Activated T-cell treated with anti-CD3 and anti-CD28 coated beads for 4 hours (primary cell): ENCODE results near the gene ABCG1.

Experiments
- DNase-seq: peaks from one replicate; pipeline ENCODE4 v3.0.0-alpha.2; 2020

The ABCG1 gene

GRCh38 chr21:42272984-42273600 is 54.2 kb downstream of the ABCG1 start:
- DNase-seq = no peak

DNA sequence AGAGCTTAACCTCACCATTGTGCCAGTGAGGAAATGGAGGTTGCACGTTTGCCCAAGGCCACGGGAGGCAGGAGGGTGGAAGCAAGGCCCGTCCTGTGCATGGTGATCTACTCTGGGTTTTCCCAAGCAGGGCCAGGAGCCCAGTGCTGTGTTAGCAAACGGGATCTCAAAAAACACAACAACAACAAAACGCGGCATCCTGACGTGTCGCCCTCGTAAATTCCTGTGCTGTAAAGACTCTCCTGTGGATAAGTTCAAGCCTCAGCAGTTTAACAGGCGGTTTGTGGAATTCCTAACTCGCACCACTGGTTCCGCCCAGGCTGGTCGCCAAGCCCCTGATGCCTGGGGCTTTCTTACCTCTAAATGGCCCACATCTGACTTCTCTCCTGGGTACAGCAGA is 57.1 kb downstream of the ABCG1 start:
- DNase-seq = no peak

GRCh38 chr21:42276526-42277154 is 57.7 kb downstream of the ABCG1 start:
- no peak for DNase-seq

GRCh38 chr21:42277593-42277992 is 58.7 kb downstream of the ABCG1 start:
- no peak for DNase-seq

DNA sequence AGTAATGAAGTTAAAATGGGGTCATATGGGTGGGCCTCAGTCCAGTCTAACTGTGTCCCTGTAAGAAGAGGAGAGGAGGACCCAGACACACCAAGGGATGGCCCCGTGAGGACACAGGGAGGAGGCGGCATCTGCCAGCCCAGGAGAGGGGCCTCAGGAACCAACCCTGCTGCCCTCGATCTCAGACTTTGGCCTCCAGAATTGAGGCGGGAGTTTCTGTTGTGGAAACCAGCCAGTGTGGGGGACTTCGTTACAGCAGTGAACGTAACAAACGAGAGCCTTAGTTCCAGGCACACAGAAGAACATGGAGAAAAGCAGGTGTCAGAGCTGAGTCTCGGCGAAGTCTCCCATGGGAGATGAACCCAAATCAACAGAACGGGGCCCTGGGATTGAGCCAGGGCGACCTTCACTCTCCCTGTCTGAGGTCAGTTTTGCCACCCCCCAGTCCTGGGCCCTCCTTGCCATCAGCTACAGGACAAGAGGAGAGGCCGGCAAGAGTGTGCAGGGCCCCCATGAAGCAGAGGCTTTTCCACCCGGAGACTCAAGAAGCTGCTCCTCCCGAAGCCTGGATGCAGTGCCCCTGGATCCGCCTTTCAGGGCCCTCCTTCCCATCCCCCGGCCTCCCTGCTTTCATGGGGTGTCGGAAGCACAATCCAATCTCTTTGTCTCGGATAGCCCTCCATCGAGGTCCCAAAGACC is 59.7 kb downstream of the ABCG1 start:
- DNase-seq = no peak

GRCh38 chr21:42279341-42279871 is 60.5 kb downstream of the ABCG1 start:
- DNase-seq = no peak

GRCh38 chr21:42279888-42280287 is 60.9 kb downstream of the ABCG1 start:
- no peak for DNase-seq

DNA sequence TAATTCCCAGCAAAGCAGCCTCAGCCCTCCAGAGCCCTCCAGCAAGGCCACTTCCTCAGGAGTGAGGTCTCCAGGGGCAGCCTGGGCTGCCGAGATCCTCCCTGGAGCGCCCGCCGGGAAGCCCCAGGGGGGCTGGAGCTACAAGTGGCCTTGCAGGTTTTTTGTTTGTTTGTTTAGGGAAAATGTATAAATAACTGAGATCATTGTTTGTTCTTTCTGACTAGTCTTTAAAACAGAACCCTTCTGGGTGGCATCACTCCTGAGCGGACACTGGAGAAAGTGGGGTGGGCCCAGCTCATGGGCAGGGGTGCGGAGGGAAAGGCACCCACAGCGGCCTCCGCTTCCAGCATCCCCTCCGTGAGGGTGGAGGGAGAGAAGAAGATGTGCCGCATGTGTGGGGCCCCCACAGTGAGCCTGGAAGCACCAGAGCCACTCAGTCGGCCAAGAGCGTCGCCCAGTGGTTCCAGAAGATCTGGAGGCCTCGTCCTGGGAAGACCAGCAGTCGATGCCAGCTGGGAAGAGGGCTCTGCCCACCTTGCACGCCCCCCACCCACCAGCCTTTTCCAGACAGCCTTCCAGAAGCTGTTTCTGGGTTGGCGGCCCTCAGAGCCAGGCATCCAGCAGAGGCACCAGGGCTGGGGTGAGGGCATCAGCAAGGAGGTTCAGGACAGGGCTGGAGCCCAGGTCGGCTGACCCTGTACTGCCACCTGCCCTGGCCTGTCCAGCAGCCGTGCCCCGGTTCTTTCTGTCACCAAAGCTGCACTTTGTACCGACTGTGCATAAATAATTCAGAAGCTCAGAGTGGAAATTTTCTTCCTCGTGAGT is 61.6 kb downstream of the ABCG1 start:
- no peak for DNase-seq

GRCh38 chr21:42281181-42281680 is 62.3 kb downstream of the ABCG1 start:
- no peak for DNase-seq

DNA sequence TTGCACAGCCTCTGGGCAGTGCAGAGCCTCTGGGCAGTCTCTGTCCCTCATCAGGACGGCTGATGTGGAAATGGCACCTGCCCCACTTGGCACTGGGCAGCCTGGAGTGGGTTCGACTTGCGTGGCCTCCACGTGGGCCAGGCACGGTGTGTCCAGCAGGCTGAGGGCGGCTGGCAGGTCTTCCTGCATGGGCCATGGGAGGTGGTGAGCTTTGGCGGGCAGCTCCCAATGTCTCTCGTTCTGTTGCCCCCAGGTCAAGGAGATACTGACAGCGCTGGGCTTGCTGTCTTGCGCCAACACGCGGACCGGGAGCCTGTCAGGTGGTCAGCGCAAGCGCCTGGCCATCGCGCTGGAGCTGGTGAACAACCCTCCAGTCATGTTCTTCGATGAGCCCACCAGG is 63.1 kb downstream of the ABCG1 start:
- DNase-seq = no peak

DNA sequence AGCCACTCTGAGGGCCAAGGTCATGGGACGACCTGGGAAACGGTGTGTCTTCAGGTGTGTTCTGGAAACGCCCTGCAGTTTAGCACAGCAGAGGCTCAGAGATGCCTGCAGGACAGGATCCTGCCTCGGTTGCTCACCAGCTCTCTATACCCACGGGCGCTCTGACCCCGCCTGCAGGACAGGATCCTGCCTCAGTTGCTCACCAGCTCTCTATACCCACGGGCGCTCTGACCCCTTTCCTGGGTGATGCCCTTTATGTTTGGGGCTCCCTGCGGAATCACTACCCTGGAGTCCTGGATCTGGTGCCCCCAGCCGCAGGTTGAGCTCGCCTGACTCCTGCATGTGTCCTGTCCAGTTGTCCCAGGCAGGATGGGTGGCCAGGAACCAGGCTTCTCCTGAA is 63.8 kb downstream of the ABCG1 start:
- DNase-seq = no peak

DNA sequence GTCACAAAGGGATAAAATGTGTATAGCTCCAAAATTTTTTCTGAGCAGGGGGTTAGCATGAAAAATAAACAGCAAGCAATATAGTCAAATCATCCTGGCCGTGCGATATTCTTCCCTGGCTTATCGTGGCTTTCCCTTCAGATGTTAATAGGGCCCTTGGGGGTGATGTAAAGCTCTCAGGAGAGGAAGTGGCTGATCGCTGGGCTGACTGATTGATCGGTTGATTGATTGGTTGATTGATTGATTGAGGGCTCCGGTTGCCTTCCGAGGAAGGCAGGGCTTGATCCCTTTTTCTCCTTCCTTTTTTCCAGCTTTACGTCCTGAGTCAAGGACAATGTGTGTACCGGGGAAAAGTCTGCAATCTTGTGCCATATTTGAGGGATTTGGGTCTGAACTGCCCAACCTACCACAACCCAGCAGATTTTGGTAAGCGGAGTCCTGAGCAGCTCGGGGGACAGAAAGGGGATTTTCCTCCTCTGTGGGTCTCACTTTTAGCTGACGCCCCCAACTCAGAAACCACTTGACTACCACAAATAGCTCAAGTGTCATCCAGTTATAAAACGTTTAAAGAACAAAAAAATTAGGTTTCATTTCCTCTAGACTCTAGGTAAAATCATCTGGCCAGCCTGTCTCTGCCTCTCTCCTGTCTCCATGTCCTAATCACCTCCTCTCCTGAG is 66.8 kb downstream of the ABCG1 start:
- no peak for DNase-seq

DNA sequence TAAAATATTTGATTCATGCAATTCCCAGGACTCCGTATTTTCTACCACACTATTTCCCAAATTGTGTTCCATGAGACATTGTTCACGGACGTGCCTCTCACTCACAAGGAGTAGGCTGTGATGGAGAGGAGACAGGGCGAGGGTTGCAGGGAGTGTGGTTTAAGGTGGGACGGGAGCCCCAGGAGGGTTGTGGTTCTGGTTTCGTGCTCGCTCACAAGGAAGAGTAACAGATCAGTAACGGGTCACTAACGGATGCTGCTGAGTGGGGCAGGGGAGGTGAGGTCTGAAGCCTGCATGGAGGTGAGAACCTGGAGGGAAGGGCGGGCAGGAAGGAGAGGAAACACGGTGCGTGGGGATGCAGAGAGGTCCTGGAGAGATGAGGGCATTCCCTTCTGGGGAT is 67.5 kb downstream of the ABCG1 start:
- no peak for DNase-seq

- no peak for DNase-seq
Measured at GRCh38 chr21:42287193-42288083, 68.5 kb downstream of the ABCG1 start.

DNA sequence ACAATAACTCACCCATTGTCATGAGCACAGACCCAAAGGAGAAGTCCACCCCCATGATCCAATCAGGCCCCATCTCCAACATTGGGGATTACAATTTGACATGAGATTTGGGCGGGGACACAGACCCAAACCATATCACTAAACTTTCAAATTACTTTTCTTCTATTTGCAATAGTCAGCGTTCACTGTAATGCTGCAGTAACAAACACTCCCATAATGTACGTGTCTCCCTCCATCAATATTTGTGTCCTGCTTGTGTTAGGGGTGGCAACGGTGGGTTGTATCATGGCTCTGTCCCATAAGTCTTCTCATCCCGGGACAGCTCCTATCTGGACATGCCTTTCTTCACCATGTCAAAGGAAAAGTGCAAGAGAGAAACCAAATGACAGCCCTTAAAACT is 70.0 kb downstream of the ABCG1 start:
- DNase-seq = no peak

- DNase-seq = no peak
Measured at GRCh38 chr21:42289926-42290325, 71.0 kb downstream of the ABCG1 start.

GRCh38 chr21:42290505-42290904 is 71.6 kb downstream of the ABCG1 start:
- no peak for DNase-seq

GRCh38 chr21:42291003-42291750 is 72.2 kb downstream of the ABCG1 start:
- no peak for DNase-seq

DNA sequence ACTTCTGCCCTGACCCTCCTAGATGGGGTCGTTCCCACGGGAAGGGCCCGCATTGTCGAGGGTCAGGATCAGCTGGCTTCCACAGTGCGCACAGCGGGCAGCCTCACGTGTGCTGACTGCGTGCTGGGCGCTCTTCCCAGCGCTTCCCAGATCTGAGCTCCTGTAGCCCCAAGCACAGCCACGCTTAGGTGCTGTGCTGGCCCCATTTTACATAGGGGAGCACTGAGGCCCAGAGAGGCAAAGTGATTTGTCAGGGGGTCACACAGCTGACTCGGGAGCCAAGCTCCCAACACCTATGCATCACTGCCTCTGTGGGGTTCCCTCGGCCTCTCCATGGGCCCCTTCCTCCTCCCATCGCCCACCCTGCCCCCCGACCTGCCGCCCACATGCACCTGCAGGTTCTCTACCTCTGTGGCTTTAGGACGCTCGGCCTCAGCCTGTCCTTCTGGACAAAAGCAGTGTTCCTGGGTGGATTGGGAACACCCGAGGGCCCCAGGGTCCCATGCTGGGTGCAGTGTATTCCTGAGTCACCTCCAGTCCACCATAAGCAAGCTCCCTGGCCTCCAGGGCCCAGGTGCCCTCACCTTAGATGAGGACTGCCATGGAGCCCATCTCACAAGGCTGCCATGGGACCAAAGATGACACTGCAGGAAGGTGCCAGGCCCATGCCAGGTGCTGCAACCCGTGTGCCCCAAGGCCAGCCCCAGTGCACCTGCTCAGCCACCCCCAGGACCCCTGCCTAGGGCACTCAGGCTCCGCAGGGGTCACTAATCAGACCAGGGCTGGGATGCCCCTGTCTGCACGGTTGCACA is 73.0 kb downstream of the ABCG1 start:
- DNase-seq = no peak
